Stromal cell of bone marrow (primary cell): Measurements from ENCODE around the gene LGALS3BP.
A peak's percentile ranks its signal among the peaks of the same experiment; 100 is the strongest.
"Not testable (repeated sequence)": the region's sequence is repeated elsewhere in the genome, so short reads cannot be mapped to it uniquely, and the experiment has no call there.

ENCODE experiments used
- DNase-seq: peaks from one replicate; pipeline ENCODE4 v3.0.0-alpha.2; 2012; ENCODE audit warnings: low read depth

LGALS3BP gene

GRCh38 chr17:78980624-78980972 lies 875 bp upstream of the LGALS3BP start:
- DNase-seq = no peak

GRCh38 chr17:78977997-78978973 lies 1.4 kb downstream of the LGALS3BP start:
- no peak for DNase-seq

GRCh38 chr17:78977681-78977943 lies 2.1 kb downstream of the LGALS3BP start:
- no peak for DNase-seq

GRCh38 chr17:78976907-78977680 lies 2.6 kb downstream of the LGALS3BP start:
- no peak for DNase-seq

- DNase-seq = peak; percentile 80
Measured at GRCh38 chr17:78974635-78975591, 4.8 kb downstream of the LGALS3BP start.

- DNase-seq = no peak
Measured at GRCh38 chr17:78973792-78974520, 5.8 kb downstream of the LGALS3BP start.

GRCh38 chr17:78973196-78973595 lies 6.5 kb downstream of the LGALS3BP start:
- no peak for DNase-seq

- DNase-seq = no peak
Measured at GRCh38 chr17:78972507-78973105, 7.1 kb downstream of the LGALS3BP start.

- DNase-seq = no peak
Measured at GRCh38 chr17:78971756-78972506, 7.8 kb downstream of the LGALS3BP start.

GRCh38 chr17:78970834-78971755 lies 8.6 kb downstream of the LGALS3BP start:
- DNase-seq = no peak

GRCh38 chr17:78969865-78970264 lies 9.9 kb downstream of the LGALS3BP start:
- DNase-seq = no peak

- no peak for DNase-seq
Measured at GRCh38 chr17:78967782-78968362, 11.9 kb downstream of the LGALS3BP start.

GRCh38 chr17:78966910-78967600 lies 12.7 kb downstream of the LGALS3BP start:
- DNase-seq = no peak

GRCh38 chr17:78966123-78966813 lies 13.5 kb downstream of the LGALS3BP start:
- no peak for DNase-seq

GRCh38 chr17:78965491-78965924 lies 14.2 kb downstream of the LGALS3BP start:
- no peak for DNase-seq

- DNase-seq = no peak
Measured at GRCh38 chr17:78963378-78963777, 16.3 kb downstream of the LGALS3BP start.

GRCh38 chr17:78962984-78963348 lies 16.8 kb downstream of the LGALS3BP start:
- DNase-seq = not testable (repeated sequence)
